ENCODE results near the gene SFMBT1.

GRCh38 chr3:53044711-53045517 is 959 bp downstream of the SFMBT1 start:
- TF ChIP-seq CTCF (IDR thresholded peaks at IDR 0.05; ENCODE audit: low read depth, low read length, missing input control) (no peak), MAX (IDR thresholded peaks at IDR 0.05) (no peak), RAD21 (IDR thresholded peaks at IDR 0.05) (no peak), GABPA (IDR thresholded peaks at IDR 0.05 in 1 of 2, conservative IDR thresholded peaks at IDR 0.05 in 1 of 2) (no peak), YY1 (IDR thresholded peaks at IDR 0.05) (no peak), HNF4G (IDR thresholded peaks at IDR 0.05) (no peak), RXRA (IDR thresholded peaks at IDR 0.05) (no peak), EGR1 (IDR thresholded peaks at IDR 0.05; ENCODE audit: low read depth in 2 of 2) (no peak), ZBTB33 (IDR thresholded peaks at IDR 0.05) (no peak), TAF1 (conservative IDR thresholded peaks at IDR 0.05) (no peak), REST (IDR thresholded peaks at IDR 0.05) (no peak), ATF3 (IDR thresholded peaks at IDR 0.05) (no peak), SP1 (IDR thresholded peaks at IDR 0.05) (no peak)

All from liver (tissue), 3 donors.